G401 (cell line): ENCODE results near the gene GRIK4. TPM values are rescaled to one million over a fixed set of nuclear protein-coding genes. Genes with fewer than 3 reads are reported as not detected.

ENCODE experiments used
- DNase-seq: peaks from one replicate; pipeline ENCODE4 v3.0.0-alpha.2; 2015; ENCODE audit warnings: low spot score
- in situ Hi-C: cut with HindIII; loops from 2 replicates; pipeline ENCODE4 v1.10.0; 2016; ENCODE audit warnings: low sequenced_read_pairs, mixed read lengths
- total RNA-seq: library from RNA; depleted of rRNA; stranded (reverse); fragments of >200 nt; shearing (Covaris generic); gene quantifications from 2 replicates; pipeline ENCODE4 v1.2.3, GENCODE V29; 2014

The GRIK4 gene
- total RNA-seq, 1 experiment from 2014 or later: 0.51 TPM

GRCh38 chr11:120805960-120806555 lies 294.5 kb downstream of the GRIK4 start:
- in situ Hi-C loops: no loop called here

DNA sequence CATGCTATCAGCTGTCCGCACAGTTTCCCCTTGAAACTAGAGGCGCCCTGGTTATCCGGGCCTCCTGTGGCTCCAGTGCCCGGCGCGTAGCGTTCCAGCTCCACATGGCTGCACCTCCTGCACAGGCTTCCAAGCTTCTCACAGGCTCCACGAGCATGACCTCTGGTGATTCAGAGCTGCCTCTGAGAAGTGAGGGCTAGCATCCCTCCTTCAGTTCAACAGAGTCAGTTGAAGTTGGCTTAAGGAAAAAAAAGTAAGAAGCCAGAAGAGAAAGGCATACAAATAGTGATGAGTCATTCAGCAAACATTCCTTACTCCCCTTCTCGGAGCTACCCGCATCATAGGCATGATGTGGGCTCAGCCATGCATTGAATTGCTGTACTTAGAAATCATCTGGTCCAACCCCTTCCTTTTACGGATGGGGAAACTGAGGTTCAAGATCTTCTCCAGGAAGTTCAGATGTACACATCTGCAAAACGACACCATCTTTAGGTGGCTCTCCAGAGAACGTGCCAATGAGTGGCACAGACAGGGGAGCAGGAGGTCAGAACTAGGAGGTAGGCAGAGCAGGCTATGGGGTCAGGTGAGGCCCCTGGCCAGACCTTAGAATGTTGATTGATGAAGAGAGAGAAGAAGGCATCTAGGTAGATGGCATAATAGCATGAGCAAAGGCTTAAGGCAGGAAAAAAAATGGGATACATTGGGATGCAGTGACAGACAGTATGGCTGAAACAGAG lies 296.0 kb downstream of the GRIK4 start:
- in situ Hi-C loops: no loop called here
- DNase-seq: no peak

More at GRCh38 chr11:120805960-120806555, 294.5 kb downstream of the GRIK4 start:
- DNase-seq: no peak

DNA sequence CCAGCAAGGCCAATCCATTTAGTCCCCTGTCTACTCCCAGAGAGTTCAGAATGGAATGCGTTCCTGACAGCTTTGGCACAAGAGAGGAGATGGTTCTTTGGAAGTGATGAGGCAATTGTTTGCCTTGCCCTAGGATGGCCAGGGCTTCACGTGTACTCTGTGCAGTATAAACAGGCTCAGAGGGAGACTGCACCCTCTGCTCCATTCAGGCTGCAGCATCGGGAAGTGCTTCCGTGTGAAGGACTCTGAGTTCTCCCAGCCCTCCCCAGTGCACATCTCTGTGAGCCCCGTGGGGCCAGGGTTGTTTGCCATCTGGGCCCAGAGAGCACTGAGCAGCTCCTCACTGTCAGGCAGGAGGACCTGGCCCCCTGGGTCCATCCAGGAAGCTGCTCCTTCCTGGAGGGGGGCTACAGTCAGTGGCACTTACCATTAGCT lies 297.1 kb downstream of the GRIK4 start:
- DNase-seq: no peak
- in situ Hi-C loops: no loop called here

- DNase-seq: no peak
- in situ Hi-C loops: no loop called here
Measured at GRCh38 chr11:120810251-120810650, 298.7 kb downstream of the GRIK4 start.

- DNase-seq: no peak
- in situ Hi-C loops: no loop called here
Measured at GRCh38 chr11:120811199-120811598, 299.7 kb downstream of the GRIK4 start.

DNA sequence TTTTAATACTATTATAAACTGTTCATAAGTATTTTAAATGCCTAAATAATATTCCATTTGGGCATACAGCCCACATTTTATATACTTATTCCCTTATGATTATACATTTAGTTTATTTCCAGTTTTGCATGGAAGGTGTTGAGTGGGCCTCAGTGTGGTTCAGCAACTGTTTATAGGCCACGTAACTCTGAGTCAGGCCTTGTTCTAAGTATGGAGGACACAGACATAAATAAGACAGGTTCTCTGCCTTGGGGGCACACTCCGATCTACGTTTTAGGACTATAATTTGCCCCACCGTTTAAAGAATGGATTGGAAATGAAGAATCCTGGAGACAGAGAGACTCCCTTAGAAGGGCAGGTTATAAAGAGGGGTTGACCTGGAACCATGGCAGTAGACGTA lies 300.2 kb downstream of the GRIK4 start:
- in situ Hi-C loops: no loop called here
- DNase-seq: no peak

- in situ Hi-C loops: no loop called here
Measured at GRCh38 chr11:120814531-120815318, 303.2 kb downstream of the GRIK4 start.

GRCh38 chr11:120815319-120816100 lies 304.0 kb downstream of the GRIK4 start:
- in situ Hi-C loops: no loop called here
- no peak for DNase-seq

More at GRCh38 chr11:120814531-120815318, 303.2 kb downstream of the GRIK4 start:
- DNase-seq: no peak

DNA sequence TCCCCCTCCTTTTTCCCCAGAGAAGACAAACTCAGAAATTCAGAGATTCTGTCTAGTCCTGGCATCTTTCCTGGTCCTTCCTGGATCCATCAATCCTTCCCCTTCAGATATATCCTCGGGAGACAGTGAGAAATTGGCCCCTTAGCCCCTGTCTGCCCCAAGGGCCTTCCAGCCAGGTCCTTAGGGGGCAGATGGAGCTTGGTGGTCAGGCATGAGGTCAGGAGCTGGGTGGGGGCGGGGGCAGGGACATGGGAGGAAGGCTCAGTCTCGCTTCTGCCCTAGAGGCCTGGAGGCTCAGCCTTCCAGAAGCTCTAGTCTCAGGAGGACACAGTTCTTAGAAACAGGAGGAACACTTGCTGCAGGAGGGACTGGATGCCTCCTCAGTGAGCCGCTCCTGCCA lies 304.6 kb downstream of the GRIK4 start:
- DNase-seq: no peak
- in situ Hi-C loops: no loop called here

- DNase-seq: no peak
- in situ Hi-C loops: no loop called here
Measured at GRCh38 chr11:120816711-120817110, 305.2 kb downstream of the GRIK4 start.

GRCh38 chr11:120817158-120817557 lies 305.6 kb downstream of the GRIK4 start:
- DNase-seq: peak; percentile 9
- in situ Hi-C loops: no loop called here

GRCh38 chr11:120818097-120818496 lies 306.5 kb downstream of the GRIK4 start:
- no peak for DNase-seq
- in situ Hi-C loops: no loop called here

DNA sequence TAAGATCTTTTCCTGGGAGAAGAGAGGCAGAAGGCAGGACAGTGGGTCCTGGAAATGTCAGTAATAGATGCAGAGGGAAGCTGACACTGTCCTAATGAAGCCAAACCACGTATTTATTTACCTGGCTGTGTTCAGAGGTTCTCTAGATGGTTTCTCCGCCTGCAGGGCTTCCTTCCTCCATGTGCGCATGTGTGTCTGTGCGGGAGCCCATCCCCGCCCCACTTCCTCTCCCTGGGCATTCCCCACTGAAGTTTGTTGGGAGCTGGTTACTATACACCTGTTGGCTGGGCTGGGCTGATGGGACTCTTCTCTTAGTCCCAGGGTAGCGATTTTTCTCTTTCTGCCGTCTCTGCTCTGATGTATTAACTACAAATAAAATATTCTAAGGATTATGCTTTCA lies 307.5 kb downstream of the GRIK4 start:
- in situ Hi-C loops: no loop called here

GRCh38 chr11:120819437-120820365 lies 308.2 kb downstream of the GRIK4 start:
- DNase-seq: peak; percentile 15
- in situ Hi-C loops: no loop called here

More for the DNA sequence above, 307.5 kb downstream of the GRIK4 start:
- DNase-seq: no peak

GRCh38 chr11:120823159-120823558 lies 311.6 kb downstream of the GRIK4 start:
- in situ Hi-C loops: no loop called here
- no peak for DNase-seq

GRCh38 chr11:120824242-120824641 lies 312.7 kb downstream of the GRIK4 start:
- in situ Hi-C loops: no loop called here
- no peak for DNase-seq

- no peak for DNase-seq
- in situ Hi-C loops: no loop called here
Measured at GRCh38 chr11:120827198-120827597, 315.6 kb downstream of the GRIK4 start.

DNA sequence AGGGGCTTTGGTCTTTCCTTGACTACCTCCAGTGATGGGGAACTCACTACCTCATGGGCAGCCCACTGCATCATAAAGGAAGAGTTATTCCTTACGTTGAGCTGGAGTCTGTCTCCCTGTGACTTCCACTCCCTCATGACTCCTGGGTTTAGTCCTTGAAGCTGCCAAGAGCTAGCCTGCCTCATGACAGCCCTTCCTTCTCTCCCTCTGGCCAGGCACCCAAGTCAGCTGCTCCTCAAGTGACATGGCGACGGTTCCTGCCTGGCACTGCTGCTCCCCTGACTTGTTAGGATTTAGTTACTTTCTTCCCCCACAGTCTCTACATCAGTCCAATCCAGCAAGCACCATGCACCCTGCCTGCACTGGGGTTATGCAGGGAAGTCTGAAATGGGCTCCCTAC lies 316.3 kb downstream of the GRIK4 start:
- DNase-seq: no peak
- in situ Hi-C loops: no loop called here
